Testis (tissue), 3 donors: ENCODE measurements around the gene CDC42EP4. TPM values are rescaled to one million over a fixed set of nuclear protein-coding genes. Genes with fewer than 3 reads are reported as not detected.

Experiments used
- DNase-seq: peaks from one replicate; pipeline ENCODE4 v3.0.0-alpha.2; 2019
- H3K27ac ChIP-seq, 2 donors: fragments of 200-600 bp; sonication (generic); one replicate each; pipeline ENCODE4 v1.5.1; 2019
- H3K27me3 ChIP-seq: fragments of 200-600 bp; sonication (generic); one replicate; pipeline ENCODE4 v1.5.1; 2019
- H3K36me3 ChIP-seq: fragments of 200-600 bp; sonication (generic); one replicate; pipeline ENCODE4 v1.5.1; 2017; ENCODE audit warnings: low read depth; ENCODE audit errors: missing control alignments
- H3K4me1 ChIP-seq: fragments of 200-600 bp; sonication (generic); one replicate; pipeline ENCODE4 v1.5.1; 2019
- H3K4me3 ChIP-seq, 2 donors: fragments of 200-600 bp; sonication (generic); one replicate each; pipeline ENCODE4 v1.5.1; 2017 to 2019
- H3K9me3 ChIP-seq: fragments of 200-600 bp; sonication (generic); one replicate; pipeline ENCODE4 v1.5.1; 2017
- CTCF ChIP-seq, 3 experiments: fragments of 450-650 bp in 2 of 3; fragments of 200-600 bp in 1 of 3; sonication (generic) in 1 of 3; IDR thresholded peaks; one replicate each; pipeline ENCODE4 v1.5.1; 2016 to 2019; ENCODE audit warnings: antibody characterized with exemption in 3 of 3, mild to moderate bottlenecking in 2 of 3, moderate library complexity in 1 of 3
- POLR2A ChIP-seq: fragments of 450-650 bp; IDR thresholded peaks from one replicate; pipeline ENCODE4 v1.6.1; 2017; ENCODE audit warnings: antibody characterized with exemption, mild to moderate bottlenecking, moderate library complexity
- WGBS, 2 donors: methylation state at CpG; one replicate each; pipeline ENCODE4 v1.1.5; 2018; 5-methylcytosine and 5-hydroxymethylcytosine counted together
- intact Hi-C: fragments of 100-400 bp; cut with DNase I; formaldehyde crosslinking; loops from one replicate; pipeline ENCODE4 v1.15.1; 2023; ENCODE audit warnings: low total_unique reads
- polyA plus RNA-seq: library from polyadenylated mRNA; stranded (reverse); fragments of 350-450 nt; fragmentation: Illumina TruSeq; extraction: RNeasy Lipid Tissue Mini Kit (QIAGEN cat#74804); gene quantifications from one replicate; pipeline ENCODE4 v1.2.3, GENCODE V29; 2014; ENCODE audit warnings: low read depth, low replicate concordance; ENCODE audit not compliant: insufficient read depth
- total RNA-seq, 2 donors: library from RNA; depleted of rRNA; stranded (reverse); fragments of >200 nt; gene quantifications; one replicate each; pipeline ENCODE4 v1.2.3, GENCODE V29; 2016

CDC42EP4 gene
- total and polyA plus RNA-seq, 3 donors from 2014 or later = 55.9 to 140 (median 103) TPM

GRCh38 chr17:73354423-73355284, 42.9 kb upstream of the CDC42EP4 start:
- no peak for DNase-seq
- 88 to 93% methylated on average over 20 to 21 of the region's 21 CpGs for WGBS, 2 donors
- intact Hi-C loops = no loop called here
- Histone ChIP-seq H3K36me3 (no peaks in the 10 kb centered on the region), H3K4me3 (no peak overlapping the region), H3K4me1 (peaks cover 5% of the 10 kb centered on the region), H3K27ac (no peak overlapping the region), H3K27me3 (no peaks in the 10 kb centered on the region), H3K9me3 (no peaks in the 10 kb centered on the region)
- TF ChIP-seq POLR2A (no peak), CTCF (IDR thresholded peaks at IDR 0.05) (no peak)

- H3K4me3 ChIP-seq = no peak overlapping the region
- H3K27me3 ChIP-seq = no peaks in the 10 kb centered on the region
- TF ChIP-seq CTCF (IDR thresholded peaks at IDR 0.05) = no peak
- TF ChIP-seq POLR2A = no peak
- peaks cover 22% of the 10 kb centered on the region for H3K4me1 ChIP-seq
- intact Hi-C loops = no loop called here
- 90 to 92% methylated on average over 4 to 13 of the region's 13 CpGs for WGBS, 2 donors
- no peak overlapping the region for H3K27ac ChIP-seq
- H3K36me3 ChIP-seq = no peaks in the 10 kb centered on the region
- no peak for DNase-seq
- H3K9me3 ChIP-seq = no peaks in the 10 kb centered on the region
Measured at GRCh38 chr17:73352261-73352660, 40.5 kb upstream of the CDC42EP4 start.

GRCh38 chr17:73351764-73352163, 40.0 kb upstream of the CDC42EP4 start:
- intact Hi-C loops = no loop called here

GRCh38 chr17:73350864-73351263, 39.1 kb upstream of the CDC42EP4 start:
- intact Hi-C loops = no loop called here
- no peaks in the 10 kb centered on the region for H3K36me3 ChIP-seq
- DNase-seq = no peak
- no peak overlapping the region for H3K27ac ChIP-seq
- H3K4me1 ChIP-seq = peaks cover 27% of the 10 kb centered on the region
- H3K4me3 ChIP-seq = no peak overlapping the region
- 96 to 98% methylated on average over 5 of the region's 5 CpGs for WGBS, 2 donors
- TF ChIP-seq POLR2A = no peak
- TF ChIP-seq CTCF (IDR thresholded peaks at IDR 0.05) = no peak
- no peaks in the 10 kb centered on the region for H3K27me3 ChIP-seq
- no peaks in the 10 kb centered on the region for H3K9me3 ChIP-seq

More at GRCh38 chr17:73351764-73352163, 40.0 kb upstream of the CDC42EP4 start:
- WGBS, 2 donors = 69 to 80% methylated on average over 1 to 3 of the region's 3 CpGs
- TF ChIP-seq POLR2A (no peak), CTCF (IDR thresholded peaks at IDR 0.05) (no peak)
- Histone ChIP-seq H3K4me3 (no peak overlapping the region), H3K27ac (no peak overlapping the region), H3K9me3 (no peaks in the 10 kb centered on the region), H3K36me3 (no peaks in the 10 kb centered on the region), H3K27me3 (no peaks in the 10 kb centered on the region), H3K4me1 (peaks cover 27% of the 10 kb centered on the region)
- no peak for DNase-seq
